H1 (cell line): ENCODE results near the gene SAA2. TPM values are rescaled to one million over a fixed set of nuclear protein-coding genes. Genes with fewer than 3 reads are reported as not detected.
"Not testable (repeated sequence)": the region's sequence is repeated elsewhere in the genome, so short reads cannot be mapped to it uniquely, and the experiment has no call there.

Experiments
- CTCF ChIA-PET: fragments of 300-600 bp; sonication (Branson Sonifier 250); formaldehyde crosslinking; loops from one replicate; lab custom pipeline; 2021; ENCODE audit not compliant: partially characterized antibody; lab: Charles Lee
- POLR2A ChIA-PET: fragments of 300-600 bp; sonication (Branson Sonifier 250); formaldehyde crosslinking; loops from one replicate; lab custom pipeline; 2021; ENCODE audit warnings: inconsistent platforms; ENCODE audit not compliant: partially characterized antibody; lab: Charles Lee
- DNase-seq, 2 experiments: peaks; one replicate each; pipeline versions ENCODE4 v3.0.0 to v3.0.0-alpha.2; 2010 to 2022; ENCODE audit warnings: low spot score in 2 of 2, low read depth in 1 of 2, mixed read lengths in 1 of 2
- FAIRE-seq: peaks from 2 replicates; lab custom pipeline; 2011; peaks lifted over from hg19 to GRCh38; lab: Jason Lieb, UNC
- H2AFZ ChIP-seq: 2 replicates; pipeline ENCODE4 v1.8.1; 2012; ENCODE audit warnings: low read length, inconsistent platforms
- H2AK5ac ChIP-seq: 2 replicates; pipeline ENCODE4 v1.6.1; 2013; ENCODE audit warnings: low read depth, low read length
- H2BK120ac ChIP-seq: replicated peaks from 2 replicates; pipeline ENCODE3; 2013; ENCODE audit warnings: low read depth, low read length, inconsistent platforms
- H2BK12ac ChIP-seq: 2 replicates; pipeline ENCODE4 v1.6.1; 2013; ENCODE audit warnings: low read depth, low read length
- H2BK15ac ChIP-seq: 2 replicates; pipeline ENCODE4 v1.6.1; 2013; ENCODE audit warnings: low read length
- H2BK20ac ChIP-seq: 2 replicates; pipeline ENCODE4 v1.6.1; 2013; ENCODE audit warnings: low read length
- H2BK5ac ChIP-seq: 2 replicates; pipeline ENCODE4 v1.6.1; 2013; ENCODE audit warnings: low read depth, low read length
- H3K14ac ChIP-seq: 2 replicates; pipeline ENCODE4 v1.6.1; 2013; ENCODE audit warnings: inconsistent platforms; ENCODE audit not compliant: insufficient read length
- H3K18ac ChIP-seq: 2 replicates; pipeline ENCODE4 v1.6.1; 2013; ENCODE audit warnings: low read length; ENCODE audit errors: extremely low read depth
- H3K23ac ChIP-seq: 2 replicates; pipeline ENCODE4 v1.6.1; 2013; ENCODE audit warnings: inconsistent platforms; ENCODE audit not compliant: insufficient read length
- H3K23me2 ChIP-seq: 2 replicates; pipeline ENCODE4 v1.6.1; 2013; ENCODE audit warnings: low read depth, low read length
- H3K27ac ChIP-seq: 2 replicates; pipeline ENCODE4 v1.6.1; 2011; ENCODE audit warnings: low read depth, low read length, inconsistent platforms
- H3K27me3 ChIP-seq, 4 experiments: replicated peaks in 1 of 4; 1 replicate in 1 of 4; 2 replicates in 3 of 4; pipeline versions ENCODE4 v1.6.1 to v1.8.1; 2011 to 2013; ENCODE audit warnings: low read length in 3 of 4, mild to moderate bottlenecking in 3 of 4, inconsistent platforms in 2 of 4, mixed read lengths in 2 of 4, moderate library complexity in 1 of 4; ENCODE audit not compliant: control insufficient read depth in 3 of 4, insufficient read depth in 3 of 4; ENCODE audit errors: extremely low read depth in 1 of 4
- H3K36me3 ChIP-seq, 4 experiments: 2 replicates each; pipeline versions ENCODE4 v1.6.1 to v1.8.1; 2011 to 2013; ENCODE audit warnings: mild to moderate bottlenecking in 4 of 4, low read length in 3 of 4, moderate library complexity in 2 of 4, control low read depth in 1 of 4, inconsistent platforms in 1 of 4; ENCODE audit not compliant: insufficient read depth in 4 of 4, control insufficient read depth in 2 of 4
- H3K4ac ChIP-seq: replicated peaks from 2 replicates; pipeline ENCODE3; 2013; ENCODE audit warnings: low read length, low read depth, mixed read lengths, inconsistent platforms; ENCODE audit not compliant: insufficient read length
- H3K4me1 ChIP-seq, 4 experiments: replicated peaks in 1 of 4; 1 replicate in 1 of 4; 2 replicates in 3 of 4; pipeline versions ENCODE4 v1.6.1 to v1.8.1; 2011 to 2013; ENCODE audit warnings: low read length in 3 of 4, inconsistent platforms in 2 of 4, mixed read lengths in 1 of 4; ENCODE audit not compliant: insufficient read depth in 4 of 4, control insufficient read depth in 3 of 4
- H3K4me2 ChIP-seq, 2 experiments: 2 replicates each; pipeline versions ENCODE4 v1.6.1 to v1.8.1; 2011 to 2013; ENCODE audit warnings: low read depth in 2 of 2, low read length in 2 of 2, control low read depth in 1 of 2, inconsistent platforms in 1 of 2, mild to moderate bottlenecking in 1 of 2; ENCODE audit not compliant: insufficient read depth in 1 of 2
- H3K4me3 ChIP-seq, 4 experiments: fragments of 200-600, 300-600 bp in 1 of 4; sonication (generic), shearing (Covaris generic), sonication (Bioruptor Twin) in 1 of 4; 2 replicates each; pipeline versions ENCODE4 v1.5.1 to v1.8.1; 2011 to 2016; ENCODE audit warnings: low read length in 4 of 4, low read depth in 3 of 4, control low read depth in 2 of 4, inconsistent platforms in 2 of 4, mild to moderate bottlenecking in 2 of 4, mixed read lengths in 1 of 4, moderate library complexity in 1 of 4; ENCODE audit not compliant: insufficient read depth in 2 of 4; ENCODE audit errors: extremely low read depth in 1 of 4
- H3K56ac ChIP-seq: replicated peaks from 2 replicates; pipeline ENCODE3; 2013; ENCODE audit warnings: low read depth, mild to moderate bottlenecking, mixed read lengths, low read length, inconsistent platforms; ENCODE audit not compliant: insufficient read length
- H3K79me1 ChIP-seq: 2 replicates; pipeline ENCODE4 v1.6.1; 2013; ENCODE audit warnings: low read depth, low read length, control low read depth
- H3K79me2 ChIP-seq, 2 experiments: 2 replicates each; pipeline versions ENCODE4 v1.6.1 to v1.8.1; 2012 to 2013; ENCODE audit warnings: low read length in 2 of 2, mild to moderate bottlenecking in 2 of 2, inconsistent platforms in 1 of 2; ENCODE audit not compliant: insufficient read depth in 2 of 2, control insufficient read depth in 1 of 2
- H3K9ac ChIP-seq, 4 experiments: replicated peaks in 1 of 4; 1 replicate in 1 of 4; 2 replicates in 3 of 4; pipeline versions ENCODE4 v1.6.1 to v1.8.1; 2011 to 2013; ENCODE audit warnings: low read depth in 3 of 4, low read length in 3 of 4, control low read depth in 2 of 4, mild to moderate bottlenecking in 2 of 4, moderate library complexity in 2 of 4, inconsistent platforms in 1 of 4; ENCODE audit errors: extremely low read depth in 1 of 4
- H3K9me3 ChIP-seq, 2 experiments: 2 replicates each; pipeline versions ENCODE4 v1.6.1 to v1.8.1; 2012 to 2013; ENCODE audit warnings: mild to moderate bottlenecking in 2 of 2, moderate library complexity in 2 of 2, control low read depth in 1 of 2, inconsistent platforms in 1 of 2, low read depth in 1 of 2, low read length in 1 of 2, mixed read lengths in 1 of 2; ENCODE audit not compliant: insufficient read depth in 2 of 2
- H4K20me1 ChIP-seq, 2 experiments: replicated peaks in 1 of 2; 2 replicates each; pipeline versions ENCODE3 to v1.8.1; 2011 to 2013; ENCODE audit warnings: inconsistent platforms in 2 of 2, low read length in 2 of 2, mild to moderate bottlenecking in 1 of 2; ENCODE audit not compliant: insufficient read depth in 2 of 2, control insufficient read depth in 1 of 2
- H4K5ac ChIP-seq: 2 replicates; pipeline ENCODE4 v1.6.1; 2013; ENCODE audit warnings: low read length, low read depth, mixed read lengths, inconsistent platforms; ENCODE audit not compliant: insufficient read length
- H4K8ac ChIP-seq: 2 replicates; pipeline ENCODE4 v1.8.0; 2013; ENCODE audit warnings: mild to moderate bottlenecking, moderate library complexity, low read length, inconsistent platforms; ENCODE audit not compliant: insufficient read depth; ENCODE audit errors: extremely low read depth
- H4K91ac ChIP-seq: replicated peaks from 2 replicates; pipeline ENCODE3; 2013; ENCODE audit warnings: low read length, mixed read lengths, inconsistent platforms; ENCODE audit not compliant: insufficient read length
- WGBS, 2 experiments: shearing (Covaris generic) in 1 of 2; methylation state at CpG; one replicate each; pipeline versions ENCODE4 v1.1.6 to v1.1.7; 2013 to 2015; ENCODE audit warnings: low lambda C conversion rate in 2 of 2, mixed read lengths in 2 of 2, inconsistent platforms in 1 of 2, low coverage in 1 of 2, missing lambda C conversion rate in 1 of 2; ENCODE audit not compliant: insufficient replicate concordance in 2 of 2, insufficient coverage in 1 of 2, insufficient read length in 1 of 2; ENCODE audit errors: extremely low coverage in 1 of 2, missing lambda C conversion rate in 1 of 2; 5-methylcytosine and 5-hydroxymethylcytosine counted together
- polyA plus RNA-seq, 7 experiments: library from polyadenylated mRNA; depleted of rRNA in 3 of 7; stranded (reverse) in 5 of 7; unstranded in 2 of 7; fragments of >200 nt in 5 of 7; fragments of 200-250 nt in 2 of 7; gene quantifications; 1 replicate in 5 of 7; 2 replicates in 1 of 7; 4 replicates in 1 of 7; pipeline versions ENCODE4 v1.2.1 to v1.2.3, GENCODE V29; 2011 to 2013; ENCODE audit warnings: missing spikeins in 2 of 7, mixed read lengths in 2 of 7
- total RNA-seq: library from RNA; stranded (reverse); fragmentation: NEBNext Ultra II Directional; extraction: Animal tissue kit (Norgen Biotek cat#: 25700); gene quantifications from 2 replicates; pipeline ENCODE4 v1.2.1, GENCODE V29; 2021

SAA2 gene
- total and polyA plus RNA-seq, 2 of the 8 experiments (the other 6 are each of a cell fraction or from before 2014, with no cell fraction given), result not detected

- DNase-seq, H4K5ac ChIP-seq, H3K27ac ChIP-seq, H2AK5ac ChIP-seq, FAIRE-seq, H3K14ac ChIP-seq, H4K91ac ChIP-seq, H2BK15ac ChIP-seq, H3K79me1 ChIP-seq, H3K4me2 ChIP-seq, H2BK12ac ChIP-seq, H3K56ac ChIP-seq, H4K8ac ChIP-seq, POLR2A ChIA-PET, H3K9me3 ChIP-seq, H4K20me1 ChIP-seq, H3K4me1 ChIP-seq, H2AFZ ChIP-seq, H2BK120ac ChIP-seq, H2BK5ac ChIP-seq, H3K4me3 ChIP-seq, H3K27me3 ChIP-seq, H2BK20ac ChIP-seq, H3K23ac ChIP-seq, H3K23me2 ChIP-seq, H3K36me3 ChIP-seq, H3K18ac ChIP-seq, H3K4ac ChIP-seq, H3K79me2 ChIP-seq, H3K9ac ChIP-seq: not testable (repeated sequence)
- CTCF ChIA-PET, result interaction anchor here (0.9 to 1.3 kb wide), 2 partner anchors 13 to 131 kb away, joined by 4 read pairs; no protein-coding TSS in a partner anchor
- WGBS, 2 experiments, result 85% methylated on average over 9 of the region's 11 CpGs; no CpG with 5 or more reads in 1 of the 2 experiments
These were observed 1.9 kb downstream of the SAA2 start for GRCh38 chr11:18246379-18247190.
